ENCODE measurements around the gene ABHD16B.

The ABHD16B gene

GRCh38 chr20:63891061-63892002, 30.0 kb downstream of the ABHD16B start:
- DNase-seq (ENCODE audit: extremely low spot score, insufficient read length, low read depth), result no peak
- FAIRE-seq, result no peak

DNA sequence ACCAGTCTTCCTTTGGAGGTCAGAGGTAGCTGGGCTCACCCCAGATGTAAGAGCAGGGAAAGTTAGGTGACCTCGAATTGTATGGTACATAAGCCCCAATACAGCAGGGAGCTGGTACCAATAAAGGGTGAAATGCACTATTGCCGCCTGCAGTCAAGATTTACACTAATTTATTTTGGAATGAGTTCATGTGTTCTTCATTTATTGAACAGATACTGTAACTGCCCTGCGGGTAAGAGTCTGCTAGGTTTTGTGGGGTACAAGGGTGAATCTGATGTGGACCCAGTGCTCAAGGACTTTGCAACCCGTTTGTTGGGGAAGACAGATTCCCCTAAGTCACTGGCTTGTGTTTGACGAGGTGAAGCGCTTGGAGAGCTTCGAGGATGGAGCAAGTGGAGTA, 31.1 kb downstream of the ABHD16B start:
- no peak for DNase-seq (ENCODE audit: extremely low spot score, insufficient read length, low read depth)
- FAIRE-seq, result no peak

- FAIRE-seq (no peak), DNase-seq (ENCODE audit: extremely low spot score, insufficient read length, low read depth) (no peak)
Observed at GRCh38 chr20:63893999-63894357, 32.7 kb downstream of the ABHD16B start.

DNA sequence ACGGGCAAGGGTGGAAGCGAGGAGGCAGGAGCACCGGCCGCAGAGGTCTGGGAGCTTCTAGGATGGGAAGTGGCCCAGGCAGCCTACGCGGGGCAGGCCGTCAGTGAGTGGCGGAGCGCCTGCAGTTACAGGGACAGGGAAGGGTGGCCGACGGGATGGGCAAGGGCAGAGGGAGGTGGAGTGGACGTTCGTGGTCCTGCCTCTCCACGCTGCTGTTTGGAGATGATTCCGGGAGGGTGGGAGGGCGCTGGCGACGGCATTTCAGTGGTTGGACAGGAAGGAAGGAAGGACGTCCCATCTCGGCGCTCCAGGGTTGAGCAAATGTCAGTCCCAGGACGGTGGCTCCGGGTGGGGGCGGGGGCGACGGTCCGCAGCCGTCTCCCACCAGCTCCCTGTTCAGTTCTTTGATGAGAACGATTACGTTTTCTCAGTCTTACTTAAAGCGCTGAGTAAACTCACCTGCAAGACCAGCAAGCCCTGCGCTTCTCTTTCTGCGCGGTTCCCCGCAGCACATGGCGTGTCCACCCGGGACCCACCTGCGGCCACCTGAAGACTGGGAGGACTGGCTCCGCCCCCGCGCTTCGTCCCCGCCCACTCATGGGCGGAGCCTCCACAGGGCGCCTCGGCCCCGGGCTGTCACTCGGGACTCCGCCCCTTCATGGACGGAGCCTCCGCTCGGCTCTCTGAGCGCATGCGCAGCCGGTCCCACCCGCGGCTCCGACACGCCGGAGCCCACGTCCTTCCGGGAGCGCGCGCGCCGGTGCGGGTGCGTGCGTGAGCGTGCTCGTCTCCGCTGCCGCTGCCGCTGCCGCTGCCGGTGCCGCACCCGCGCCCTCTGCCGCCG, 33.3 kb downstream of the ABHD16B start, which contains the start of gene DNAJC5:
Gene DNAJC5 (plus strand): TSS at position 769 of the 844 bp plus-strand sequence. CDS start 33,220 bp downstream, outside the sequence.
- FAIRE-seq (peak; percentile 92), DNase-seq (ENCODE audit: extremely low spot score, insufficient read length, low read depth) (peak; percentile 100)

DNA sequence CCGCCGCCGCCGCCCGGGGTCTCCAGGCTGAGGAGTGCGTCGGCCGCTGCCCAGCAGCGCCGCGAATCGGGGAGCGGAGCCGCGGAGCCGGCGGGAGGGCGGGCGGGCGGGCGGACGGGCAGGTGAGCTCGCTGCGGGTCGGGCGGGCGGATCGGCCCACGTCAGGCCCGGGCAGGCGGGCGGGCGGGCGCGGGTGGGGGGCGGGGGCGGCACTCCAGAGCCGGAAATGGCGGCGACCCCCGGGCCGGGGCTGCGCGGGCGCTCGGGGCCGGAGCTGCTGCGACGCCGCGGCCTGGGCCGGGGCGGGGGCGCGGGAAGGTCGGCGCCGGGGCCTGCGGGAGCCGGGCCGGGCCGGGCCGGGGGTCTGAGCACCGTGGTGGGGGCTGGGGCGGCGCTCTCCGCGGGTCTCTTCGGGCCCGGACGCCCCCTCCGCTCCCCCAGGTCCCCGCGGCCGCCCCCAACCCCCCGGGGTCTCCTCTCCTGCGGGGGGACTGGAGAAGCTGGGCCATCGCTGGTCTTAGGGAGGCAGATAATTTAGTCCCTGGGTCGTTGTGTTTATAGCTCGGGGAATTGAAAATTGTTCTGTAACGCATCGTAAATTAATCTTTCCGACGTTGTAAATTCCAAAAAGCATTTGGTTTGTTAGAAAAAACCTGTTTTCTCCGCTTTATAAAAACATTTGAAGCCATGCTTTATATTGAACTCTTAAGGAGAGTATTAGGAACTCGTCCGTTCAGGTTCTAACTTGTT, 34.1 kb downstream of the ABHD16B start:
- DNase-seq (ENCODE audit: extremely low spot score, insufficient read length, low read depth) (no peak), FAIRE-seq (no peak)

DNA sequence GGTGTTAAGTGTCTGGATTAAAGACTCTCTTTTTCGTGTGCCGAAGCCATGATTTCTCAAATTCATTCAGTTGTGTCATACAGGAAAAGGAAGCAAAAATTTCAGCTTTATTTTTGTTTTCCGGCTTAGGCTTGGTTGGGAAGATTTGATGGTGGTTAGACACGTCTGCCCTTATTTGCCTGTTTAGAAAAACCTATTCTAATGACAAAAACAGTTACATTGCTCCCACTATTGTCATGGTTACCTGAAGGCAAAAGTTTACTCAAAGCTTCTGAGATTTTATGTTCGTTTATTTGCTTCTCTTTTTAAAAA, 34.6 kb downstream of the ABHD16B start:
- DNase-seq (ENCODE audit: extremely low spot score, insufficient read length, low read depth) (no peak), FAIRE-seq (no peak)

DNA sequence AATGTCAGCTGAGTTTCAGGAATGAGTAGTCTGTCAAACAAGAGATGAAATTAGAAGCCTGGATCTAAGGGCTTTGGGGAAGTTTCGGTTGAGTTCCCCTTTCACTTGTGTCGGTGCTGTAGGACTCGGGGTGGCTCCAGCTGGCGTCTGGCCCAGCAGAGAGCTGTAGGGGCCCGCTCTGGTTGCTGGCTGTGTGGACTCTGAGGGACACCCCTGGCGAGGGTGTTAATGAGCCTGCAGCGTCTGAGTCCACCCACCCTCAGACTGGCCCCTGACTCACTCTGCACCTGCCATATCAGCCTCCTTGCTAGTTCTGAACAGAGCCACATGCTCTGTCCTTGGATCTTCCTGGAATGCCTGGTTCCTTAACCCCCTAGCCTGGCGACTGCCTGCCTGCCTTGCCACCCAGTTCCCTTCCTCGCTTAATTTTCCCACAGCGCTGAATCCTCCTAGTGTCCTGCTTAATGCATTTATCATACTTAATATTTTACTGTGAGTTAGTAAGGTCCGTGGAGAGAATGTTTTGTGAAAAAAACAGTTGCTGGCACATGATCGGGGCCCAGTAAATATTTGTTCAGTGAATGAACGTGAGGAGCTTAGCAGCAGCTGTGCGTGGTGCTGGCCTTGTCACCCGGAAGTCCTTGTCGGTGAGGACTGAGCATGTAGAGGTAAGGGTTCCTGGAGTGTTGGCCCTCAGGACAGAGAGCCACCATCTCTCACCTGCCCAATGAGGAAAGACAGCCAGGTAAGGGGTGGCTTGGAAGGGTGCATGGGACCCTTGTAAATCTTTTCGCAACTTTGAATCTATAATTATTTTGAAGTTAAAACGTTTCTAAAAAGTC, 35.2 kb downstream of the ABHD16B start:
- DNase-seq (ENCODE audit: extremely low spot score, insufficient read length, low read depth), result peak; percentile 43
- FAIRE-seq, result peak; percentile 88

DNA sequence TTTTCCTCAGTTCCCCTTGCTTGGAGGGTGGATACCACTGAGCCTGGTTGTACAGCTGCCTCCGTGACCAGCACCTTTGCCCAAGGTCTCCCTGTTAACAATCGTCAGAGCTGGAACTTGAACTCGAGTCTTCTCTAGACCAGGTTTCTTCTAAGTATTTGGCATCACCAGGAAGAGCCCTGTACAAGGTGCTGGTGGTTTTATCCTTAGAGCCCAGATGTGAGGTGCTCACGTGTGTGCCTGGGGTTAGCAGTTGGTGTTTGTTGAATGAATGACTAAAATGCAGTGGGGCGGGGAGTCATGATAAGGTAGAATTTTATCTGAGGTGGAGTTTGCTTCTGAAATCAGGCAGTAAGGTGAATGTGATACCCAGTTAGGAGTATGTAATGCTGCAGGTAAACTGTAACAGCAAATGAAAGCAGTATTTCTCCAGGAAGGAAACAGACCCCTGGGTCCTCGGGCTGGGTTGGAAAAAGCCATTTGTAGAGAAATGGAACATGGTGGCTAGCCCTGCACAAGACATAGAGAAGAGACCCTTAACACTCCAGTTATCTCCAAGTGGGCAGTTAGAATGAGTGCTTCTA, 36.8 kb downstream of the ABHD16B start:
- FAIRE-seq, result no peak

DNA sequence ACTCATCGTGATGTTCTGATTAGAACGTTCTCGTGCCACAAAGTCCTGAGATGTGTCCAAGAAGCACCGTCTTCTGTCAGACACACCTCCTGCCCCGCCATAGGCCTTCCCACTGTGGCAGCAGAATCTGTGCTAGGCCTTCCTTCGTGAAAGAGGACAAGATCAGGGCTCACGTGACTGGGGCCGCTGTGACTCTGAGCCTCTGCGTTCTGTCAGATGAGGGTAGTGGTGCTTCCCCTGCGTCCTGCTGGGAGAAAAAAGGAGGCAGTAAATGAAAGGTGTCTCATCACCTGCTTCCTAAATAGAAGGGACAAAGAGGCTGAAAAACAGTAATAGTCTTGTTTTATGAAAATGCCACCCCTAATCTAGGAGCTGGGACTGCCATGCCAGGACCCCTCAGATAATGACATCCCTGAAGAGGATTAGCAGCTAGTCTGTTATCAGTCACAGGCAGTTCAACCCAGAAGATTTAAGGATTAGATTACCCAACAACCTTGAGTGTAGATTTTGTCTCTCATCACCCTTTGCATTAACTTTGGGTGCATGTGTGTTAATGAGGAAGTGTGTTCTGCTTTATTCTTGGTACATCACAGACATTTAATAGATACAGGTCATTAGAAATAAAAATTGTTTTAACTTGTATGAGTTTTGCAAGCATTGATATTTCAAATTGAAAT, 37.7 kb downstream of the ABHD16B start:
- FAIRE-seq (no peak), DNase-seq (ENCODE audit: extremely low spot score, insufficient read length, low read depth) (no peak)

More for the DNA sequence above, 36.8 kb downstream of the ABHD16B start:
- no peak for DNase-seq (ENCODE audit: extremely low spot score, insufficient read length, low read depth)

DNA sequence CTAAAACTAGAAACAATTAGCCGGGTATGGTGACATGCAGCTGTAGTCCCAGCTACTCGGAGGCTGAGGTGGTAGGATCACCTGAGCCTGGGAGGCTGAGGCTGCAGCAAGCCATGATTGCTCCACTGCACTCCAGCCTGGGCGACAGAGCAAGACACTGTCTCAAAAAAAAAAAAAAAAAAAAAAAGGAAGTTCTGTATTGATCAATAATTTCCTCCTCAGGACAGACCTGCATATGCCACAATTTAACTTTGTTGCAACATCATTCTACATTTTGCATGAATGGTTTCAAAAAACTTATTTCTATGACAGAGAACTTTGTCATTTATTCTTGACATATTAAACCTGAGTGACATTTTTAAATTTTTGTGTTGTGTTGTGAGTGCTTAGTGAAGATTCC, 39.1 kb downstream of the ABHD16B start:
- no peak for FAIRE-seq
- no peak for DNase-seq (ENCODE audit: extremely low spot score, insufficient read length, low read depth)

GRCh38 chr20:63903796-63904561, 42.7 kb downstream of the ABHD16B start:
- FAIRE-seq (no peak), DNase-seq (ENCODE audit: extremely low spot score, insufficient read length, low read depth) (no peak)

- no peak for FAIRE-seq
- no peak for DNase-seq (ENCODE audit: extremely low spot score, insufficient read length, low read depth)
Observed at GRCh38 chr20:63908008-63908682, 46.8 kb downstream of the ABHD16B start.

DNA sequence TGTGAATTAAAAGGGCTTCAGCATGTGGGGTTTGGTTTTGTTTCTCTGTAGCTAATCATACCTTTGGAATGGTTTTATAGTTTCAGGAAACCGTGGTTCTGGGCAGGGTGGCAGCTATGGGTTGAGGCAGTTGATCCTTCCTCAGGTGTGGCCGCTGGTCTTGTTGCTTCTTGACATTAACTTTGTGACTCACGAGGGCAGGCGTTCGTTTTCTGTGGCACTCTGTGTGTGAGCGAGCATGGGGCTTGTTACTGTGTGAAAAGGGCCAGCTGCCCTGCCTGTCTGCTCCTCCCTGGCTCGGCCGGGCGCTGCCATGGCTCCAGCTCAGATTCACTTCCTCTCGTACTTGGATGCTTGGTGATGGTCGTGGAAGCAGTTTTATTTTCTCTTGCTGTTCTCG, 49.9 kb downstream of the ABHD16B start:
- FAIRE-seq, result no peak
- no peak for DNase-seq (ENCODE audit: extremely low spot score, insufficient read length, low read depth)

Measured in GM18507 (cell line).